ENCODE results near the gene CYP26A1.

GRCh38 chr10:93126483-93127052 is 52.9 kb downstream of the CYP26A1 start:
- TF ChIP-seq CTCF (IDR thresholded peaks at IDR 0.05) (no peak), POLR2A (IDR thresholded peaks at IDR 0.05) (no peak)

Measured in suprapubic skin (tissue), 3 donors.